C4-2B (cell line): Measurements from ENCODE around the gene SHROOM3.

Source experiments
- CTCF ChIP-seq: fragments of 450-650 bp; conservative IDR thresholded peaks from 2 replicates; pipeline ENCODE4 v1.5.1; 2017; ENCODE audit warnings: mild to moderate bottlenecking
- ZFX ChIP-seq: fragments of 450-650 bp; IDR thresholded peaks from 2 replicates; pipeline ENCODE4 v1.6.1; 2017

- TF ChIP-seq CTCF (no peak), ZFX (no peak)
Observed at GRCh38 chr4:76726631-76727030, 291.6 kb downstream of the SHROOM3 start.
